Calu3 (cell line): Measurements from ENCODE around the gene MSANTD2. TPM values are rescaled to one million over a fixed set of nuclear protein-coding genes. Genes with fewer than 3 reads are reported as not detected.

Source experiments
- BruUV-seq: library from RNA; stranded (reverse); fragments of 400-500 nt; replicated peaks from 2 replicates; lab custom pipeline; 2021; lab: Mats Ljungman, UMichigan
- CTCF ChIA-PET: fragments of 300-600 bp; sonication (Branson Sonifier 250); formaldehyde crosslinking; loops from one replicate; lab custom pipeline; 2022; ENCODE audit warnings: antibody characterized with exemption; lab: Charles Lee
- DNase-seq: peaks from one replicate; pipeline ENCODE4 v3.0.0; 2022
- H3K27ac Mint-ChIP-seq: one replicate; pipeline ENCODE4 v1.8.0; 2022; ENCODE audit warnings: mixed read lengths; ENCODE audit not compliant: unreplicated experiment
- H3K27me3 Mint-ChIP-seq: one replicate; pipeline ENCODE4 v1.8.0; 2022; ENCODE audit warnings: mixed read lengths; ENCODE audit not compliant: unreplicated experiment
- H3K36me3 Mint-ChIP-seq: one replicate; pipeline ENCODE4 v1.8.0; 2022; ENCODE audit warnings: mild to moderate bottlenecking, moderate library complexity, mixed read lengths; ENCODE audit not compliant: insufficient read depth, unreplicated experiment
- H3K4me1 Mint-ChIP-seq: one replicate; pipeline ENCODE4 v1.8.0; 2022; ENCODE audit warnings: mild to moderate bottlenecking, low read depth, mixed read lengths; ENCODE audit not compliant: unreplicated experiment
- H3K4me3 Mint-ChIP-seq: one replicate; pipeline ENCODE4 v1.8.0; 2022; ENCODE audit warnings: mild to moderate bottlenecking, low read depth, moderate library complexity, mixed read lengths; ENCODE audit not compliant: unreplicated experiment
- H3K9me3 Mint-ChIP-seq: one replicate; pipeline ENCODE4 v1.8.0; 2022; ENCODE audit warnings: low read depth, mixed read lengths; ENCODE audit not compliant: unreplicated experiment
- CTCF ChIP-seq: fragments of 200-600 bp; IDR thresholded peaks from one replicate; pipeline ENCODE4 v1.8.0; 2022; ENCODE audit warnings: antibody characterized with exemption; ENCODE audit not compliant: unreplicated experiment
- intact Hi-C: fragments of 100-400 bp; cut with micrococcal nuclease; formaldehyde crosslinking; loops from one replicate; pipeline ENCODE4 v1.10.0; 2022; ENCODE audit not compliant: unreplicated experiment
- total RNA-seq: library from RNA; stranded (reverse); gene quantifications from 2 replicates; pipeline ENCODE4 v1.2.3, GENCODE V29; 2022

Gene MSANTD2
- total RNA-seq, 1 experiment from 2014 or later, result 13.0 TPM

DNA sequence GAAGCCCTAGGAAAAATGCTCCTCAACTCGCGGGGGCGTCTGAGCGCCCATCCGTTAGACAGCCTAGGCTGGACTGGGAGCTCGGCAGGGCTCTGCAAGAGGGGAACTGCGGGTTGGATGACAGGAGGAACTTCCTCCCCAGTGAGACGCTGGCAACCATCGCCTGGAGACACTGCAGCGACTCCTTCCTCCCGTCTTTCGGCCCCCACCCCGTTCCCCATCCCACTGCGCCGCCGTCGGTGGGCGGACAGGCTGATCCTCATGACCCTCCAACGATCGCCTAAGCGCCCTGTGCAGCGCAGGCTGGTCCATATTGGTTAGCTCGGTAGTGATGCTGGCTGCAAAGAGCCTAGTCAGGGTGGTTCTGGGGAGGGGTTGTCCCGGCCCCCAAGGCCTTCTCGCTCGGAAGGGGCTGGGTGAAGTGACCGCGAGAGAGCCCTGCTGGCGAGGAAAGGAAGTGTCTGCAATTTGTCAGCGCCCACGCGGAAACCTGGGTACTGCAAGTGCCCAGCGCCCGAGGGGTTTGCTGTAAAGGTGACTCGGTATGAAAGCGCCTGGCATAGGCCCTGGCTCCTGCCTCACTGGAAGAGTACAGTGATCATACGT lies 59.8 kb downstream of the MSANTD2 start:
- no peak for DNase-seq
- peaks cover 7% of the 10 kb centered on the region for H3K4me1 Mint-ChIP-seq
- intact Hi-C loops, result no loop called here
- TF ChIP-seq CTCF, result peak; percentile 10
- H3K36me3 Mint-ChIP-seq, result peaks cover 15% of the 10 kb centered on the region
- H3K27me3 Mint-ChIP-seq, result peaks cover 43% of the 10 kb centered on the region
- no peak overlapping the region for H3K27ac Mint-ChIP-seq
- CTCF ChIA-PET, result interaction anchor here (0.5 to 1.0 kb wide), 7 partner anchors 8 to 96 kb away, joined by 3 to 6 read pairs (median 3); no protein-coding TSS in a partner anchor
- H3K4me3 Mint-ChIP-seq, result peak overlapping the region; percentile 72
- BruUV-seq, result no TSS peak
- no peaks in the 10 kb centered on the region for H3K9me3 Mint-ChIP-seq

- intact Hi-C loops, result no loop called here
- no peak within 1 kb of the TSS for H3K27ac Mint-ChIP-seq
- no peaks in the 10 kb centered on the region for H3K9me3 Mint-ChIP-seq
- H3K27me3 Mint-ChIP-seq, result peaks cover 50% of the 10 kb centered on the region
- DNase-seq, result peak; percentile 85
- H3K4me3 Mint-ChIP-seq, result peak within 1 kb of the TSS; percentile 72
- peaks cover 7% of the 10 kb centered on the region for H3K4me1 Mint-ChIP-seq
- CTCF ChIA-PET, result interaction anchor here (0.6 to 1.0 kb wide), 6 partner anchors 9 to 1213 kb away, joined by 3 to 6 read pairs (median 3); no protein-coding TSS in a partner anchor
- no TSS peak for BruUV-seq
- no peak for TF ChIP-seq CTCF
- H3K36me3 Mint-ChIP-seq, result peaks cover 15% of the 10 kb centered on the region
These were observed 60.5 kb downstream of the MSANTD2 start, which contains the start of gene NRGN for GRCh38 chr11:124739479-124740276. TSS of gene NRGN (plus strand) at chr11:124739942. CDS start at chr11:124740085, 143 bp downstream.

- intact Hi-C loops, result no loop called here
- H3K27me3 Mint-ChIP-seq, result peaks cover 58% of the 10 kb centered on the region
- no peak for DNase-seq
- H3K9me3 Mint-ChIP-seq, result no peaks in the 10 kb centered on the region
- CTCF ChIA-PET, result interaction anchor here (1.0 kb wide), 1 partner anchor 10 kb away, joined by 6 read pairs; no protein-coding TSS in a partner anchor
- H3K27ac Mint-ChIP-seq, result no peak overlapping the region
- peak overlapping the region; percentile 72 for H3K4me3 Mint-ChIP-seq
- no TSS peak for BruUV-seq
- peaks cover 15% of the 10 kb centered on the region for H3K36me3 Mint-ChIP-seq
- no peak for TF ChIP-seq CTCF
- H3K4me1 Mint-ChIP-seq, result peaks cover 7% of the 10 kb centered on the region
These were observed 61.3 kb downstream of the MSANTD2 start for GRCh38 chr11:124738713-124739478.

DNA sequence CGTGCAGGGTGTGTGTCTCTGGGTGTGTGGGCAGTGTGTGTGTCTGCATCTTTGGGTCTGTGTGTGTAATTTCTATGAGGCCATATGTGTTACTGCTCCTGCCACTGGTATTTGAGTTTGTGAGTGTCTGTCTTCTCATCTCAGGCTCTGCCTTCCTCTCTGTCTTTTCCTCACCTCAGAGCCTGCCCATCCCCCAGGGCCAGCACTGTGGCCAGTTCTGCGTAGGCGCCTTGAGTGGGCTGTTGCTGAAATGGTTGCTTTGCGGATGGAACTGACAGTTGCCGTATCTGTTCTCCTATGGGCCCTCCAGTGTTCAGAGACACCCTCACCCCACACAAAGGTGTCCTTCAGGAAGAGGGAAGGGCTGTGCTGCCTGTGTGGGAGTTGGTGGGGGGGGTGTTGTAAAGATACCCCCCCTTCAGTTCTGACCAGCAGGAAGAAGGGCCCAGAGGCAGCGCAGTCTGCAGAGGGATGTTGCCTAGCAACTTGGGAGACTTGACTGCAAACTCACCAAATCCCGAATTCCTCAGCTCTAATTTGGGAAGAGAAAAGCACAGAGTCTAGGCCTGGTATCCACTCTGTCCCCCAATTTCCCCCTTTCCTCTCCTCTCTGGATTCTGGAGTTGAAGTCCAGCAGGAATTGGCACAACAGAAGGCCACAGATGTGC lies 62.4 kb downstream of the MSANTD2 start:
- no TSS peak for BruUV-seq
- no peak overlapping the region for H3K4me3 Mint-ChIP-seq
- peaks cover 7% of the 10 kb centered on the region for H3K4me1 Mint-ChIP-seq
- no peak overlapping the region for H3K27ac Mint-ChIP-seq
- TF ChIP-seq CTCF, result no peak
- DNase-seq, result no peak
- CTCF ChIA-PET, result no interaction called here
- H3K9me3 Mint-ChIP-seq, result no peaks in the 10 kb centered on the region
- peaks cover 60% of the 10 kb centered on the region for H3K27me3 Mint-ChIP-seq
- intact Hi-C loops, result no loop called here
- H3K36me3 Mint-ChIP-seq, result peaks cover 15% of the 10 kb centered on the region
